Adipocyte (in vitro differentiated cells): ENCODE results near the gene INPP5J.
"Not testable (repeated sequence)": the region's sequence is repeated elsewhere in the genome, so short reads cannot be mapped to it uniquely, and the experiment has no call there.

ENCODE experiments used
- DNase-seq: peaks from one replicate; pipeline ENCODE4 v3.0.0-alpha.2; 2015; ENCODE audit warnings: low read depth
- H3K27me3 ChIP-seq: replicated peaks from 2 replicates; pipeline ENCODE4 v1.7.0; 2013; ENCODE audit warnings: mild to moderate bottlenecking, low read length, moderate library complexity; ENCODE audit not compliant: control insufficient read depth, insufficient read depth
- H3K36me3 ChIP-seq: 2 replicates; pipeline ENCODE4 v1.7.0; 2013; ENCODE audit warnings: low read length, mild to moderate bottlenecking, moderate library complexity; ENCODE audit not compliant: control insufficient read depth, insufficient read depth, severe bottlenecking
- H3K4me1 ChIP-seq: 2 replicates; pipeline ENCODE4 v1.7.0; 2013; ENCODE audit warnings: mild to moderate bottlenecking, low read length, moderate library complexity; ENCODE audit not compliant: control insufficient read depth, insufficient read depth
- H3K4me3 ChIP-seq: 2 replicates; pipeline ENCODE4 v1.7.0; 2013; ENCODE audit warnings: mild to moderate bottlenecking, low read length, moderate library complexity
- H3K9ac ChIP-seq: 2 replicates; pipeline ENCODE4 v1.7.0; 2013; ENCODE audit warnings: mild to moderate bottlenecking, low read length, moderate library complexity
- H3K9me3 ChIP-seq: 2 replicates; pipeline ENCODE4 v1.7.0; 2013; ENCODE audit warnings: mild to moderate bottlenecking, low read length, moderate library complexity; ENCODE audit not compliant: control insufficient read depth

Gene INPP5J

GRCh38 chr22:31105282-31105929, 17.4 kb upstream of the INPP5J start:
- peak overlapping the region; percentile 92 for H3K4me3 ChIP-seq
- H3K27me3 ChIP-seq = no peaks in the 10 kb centered on the region
- H3K36me3 ChIP-seq = peaks cover 14% of the 10 kb centered on the region
- peaks cover 45% of the 10 kb centered on the region for H3K4me1 ChIP-seq
- DNase-seq = no peak
- H3K9ac ChIP-seq = peak overlapping the region; percentile 100
- no peaks in the 10 kb centered on the region for H3K9me3 ChIP-seq

GRCh38 chr22:31106001-31106571, 16.7 kb upstream of the INPP5J start:
- Histone ChIP-seq H3K4me3 (peak overlapping the region; percentile 92), H3K27me3 (no peaks in the 10 kb centered on the region), H3K9ac (peak overlapping the region; percentile 100), H3K9me3 (no peaks in the 10 kb centered on the region), H3K36me3 (peaks cover 14% of the 10 kb centered on the region), H3K4me1 (peaks cover 43% of the 10 kb centered on the region)
- no peak for DNase-seq

- Histone ChIP-seq H3K4me3 (peak overlapping the region; percentile 92), H3K9ac (peak overlapping the region; percentile 100), H3K9me3 (no peaks in the 10 kb centered on the region), H3K36me3 (peaks cover 14% of the 10 kb centered on the region), H3K4me1 (peaks cover 38% of the 10 kb centered on the region), H3K27me3 (no peaks in the 10 kb centered on the region)
- peak; percentile 65 for DNase-seq
Observed at GRCh38 chr22:31106731-31107177, 16.0 kb upstream of the INPP5J start.

GRCh38 chr22:31107178-31107893, 15.4 kb upstream of the INPP5J start, which contains the start of gene SELENOM:
SELENOM (minus strand) TSS chr22:31107568; CDS start chr22:31107505, 63 bp downstream.
- Histone ChIP-seq H3K9me3 (no peaks in the 10 kb centered on the region), H3K4me3 (peak within 1 kb of the TSS; percentile 92), H3K9ac (peak within 1 kb of the TSS; percentile 100), H3K36me3 (peaks cover 14% of the 10 kb centered on the region), H3K4me1 (peaks cover 32% of the 10 kb centered on the region), H3K27me3 (no peaks in the 10 kb centered on the region)
- peak; percentile 99 for DNase-seq

- peak overlapping the region; percentile 68 for H3K4me3 ChIP-seq
- peaks cover 28% of the 10 kb centered on the region for H3K4me1 ChIP-seq
- no peak for DNase-seq
- H3K9me3 ChIP-seq = no peaks in the 10 kb centered on the region
- H3K36me3 ChIP-seq = peaks cover 14% of the 10 kb centered on the region
- H3K27me3 ChIP-seq = no peaks in the 10 kb centered on the region
- peak overlapping the region; percentile 66 for H3K9ac ChIP-seq
Observed at GRCh38 chr22:31107894-31108218, 14.9 kb upstream of the INPP5J start.

GRCh38 chr22:31112547-31113091, 10.1 kb upstream of the INPP5J start:
- H3K4me1 ChIP-seq, H3K27me3 ChIP-seq, H3K9me3 ChIP-seq, H3K36me3 ChIP-seq, DNase-seq, H3K4me3 ChIP-seq, H3K9ac ChIP-seq: not testable (repeated sequence)

- peaks cover 11% of the 10 kb centered on the region for H3K27me3 ChIP-seq
- H3K9ac ChIP-seq = no peak overlapping the region
- no peak for DNase-seq
Observed at GRCh38 chr22:31118046-31118820, 4.5 kb upstream of the INPP5J start.

GRCh38 chr22:31119026-31119717, 3.6 kb upstream of the INPP5J start:
- Histone ChIP-seq H3K9ac (no peak overlapping the region), H3K27me3 (peaks cover 20% of the 10 kb centered on the region), H3K4me1 (peaks cover 6% of the 10 kb centered on the region), H3K9me3 (no peaks in the 10 kb centered on the region), H3K4me3 (no peak overlapping the region), H3K36me3 (no peaks in the 10 kb centered on the region)
- no peak for DNase-seq

More at GRCh38 chr22:31118046-31118820, 4.5 kb upstream of the INPP5J start:
- Histone ChIP-seq H3K4me1 (peaks cover 6% of the 10 kb centered on the region), H3K9me3 (no peaks in the 10 kb centered on the region), H3K36me3 (no peaks in the 10 kb centered on the region), H3K4me3 (no peak overlapping the region)

- no peaks in the 10 kb centered on the region for H3K36me3 ChIP-seq
- H3K4me1 ChIP-seq = peaks cover 6% of the 10 kb centered on the region
- no peak for DNase-seq
- no peaks in the 10 kb centered on the region for H3K9me3 ChIP-seq
- no peak overlapping the region for H3K9ac ChIP-seq
- H3K4me3 ChIP-seq = no peak overlapping the region
- H3K27me3 ChIP-seq = peaks cover 30% of the 10 kb centered on the region
Observed at GRCh38 chr22:31120230-31120629, 2.5 kb upstream of the INPP5J start.

- no peak for DNase-seq
- Histone ChIP-seq H3K9me3 (no peaks in the 10 kb centered on the region), H3K9ac (no peak overlapping the region), H3K36me3 (no peaks in the 10 kb centered on the region), H3K4me3 (no peak overlapping the region), H3K27me3 (peaks cover 30% of the 10 kb centered on the region), H3K4me1 (peaks cover 6% of the 10 kb centered on the region)
Observed at GRCh38 chr22:31120642-31121041, 2.1 kb upstream of the INPP5J start.
